Measurements from ENCODE around the gene RAD51B.

DNA sequence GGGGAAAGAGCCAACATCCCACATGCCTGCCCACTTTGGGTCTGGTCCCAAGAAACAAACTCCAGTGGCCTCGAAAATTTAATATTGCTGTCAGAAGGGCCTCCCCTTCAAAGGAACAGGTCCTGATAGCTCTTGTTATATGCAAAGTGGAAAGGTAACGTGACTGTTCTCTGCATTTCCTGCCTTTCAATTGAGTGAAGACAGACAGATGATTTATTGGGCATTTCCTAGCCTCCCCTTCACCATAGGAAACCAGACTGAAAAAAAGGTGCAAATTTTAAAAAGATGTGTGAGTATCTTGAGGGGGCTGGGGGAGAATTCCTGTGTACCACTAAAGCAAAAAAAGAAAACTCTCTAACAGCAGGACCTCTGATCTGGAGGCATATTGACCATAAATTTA, 738.1 kb downstream of the RAD51B start:
- TF ChIP-seq ZNF274 (IDR thresholded peaks at IDR 0.05; ENCODE audit: low read length): no peak
- no peak for TF ChIP-seq ZNF274 (tag by site-specific recombination; IDR thresholded peaks at IDR 0.05; ENCODE audit: borderline replicate concordance)
- no peak for TF ChIP-seq ZNF19 (tag by site-specific recombination; IDR thresholded peaks at IDR 0.05; ENCODE audit: low read depth)
- no peak for TF ChIP-seq ZNF473 (tag by site-specific recombination; IDR thresholded peaks at IDR 0.05)
- TF ChIP-seq ZNF423 (tag by site-specific recombination; IDR thresholded peaks at IDR 0.05): no peak

Data from HEK293 (cell line).